ENCODE data around the gene MOB3A.

DNA sequence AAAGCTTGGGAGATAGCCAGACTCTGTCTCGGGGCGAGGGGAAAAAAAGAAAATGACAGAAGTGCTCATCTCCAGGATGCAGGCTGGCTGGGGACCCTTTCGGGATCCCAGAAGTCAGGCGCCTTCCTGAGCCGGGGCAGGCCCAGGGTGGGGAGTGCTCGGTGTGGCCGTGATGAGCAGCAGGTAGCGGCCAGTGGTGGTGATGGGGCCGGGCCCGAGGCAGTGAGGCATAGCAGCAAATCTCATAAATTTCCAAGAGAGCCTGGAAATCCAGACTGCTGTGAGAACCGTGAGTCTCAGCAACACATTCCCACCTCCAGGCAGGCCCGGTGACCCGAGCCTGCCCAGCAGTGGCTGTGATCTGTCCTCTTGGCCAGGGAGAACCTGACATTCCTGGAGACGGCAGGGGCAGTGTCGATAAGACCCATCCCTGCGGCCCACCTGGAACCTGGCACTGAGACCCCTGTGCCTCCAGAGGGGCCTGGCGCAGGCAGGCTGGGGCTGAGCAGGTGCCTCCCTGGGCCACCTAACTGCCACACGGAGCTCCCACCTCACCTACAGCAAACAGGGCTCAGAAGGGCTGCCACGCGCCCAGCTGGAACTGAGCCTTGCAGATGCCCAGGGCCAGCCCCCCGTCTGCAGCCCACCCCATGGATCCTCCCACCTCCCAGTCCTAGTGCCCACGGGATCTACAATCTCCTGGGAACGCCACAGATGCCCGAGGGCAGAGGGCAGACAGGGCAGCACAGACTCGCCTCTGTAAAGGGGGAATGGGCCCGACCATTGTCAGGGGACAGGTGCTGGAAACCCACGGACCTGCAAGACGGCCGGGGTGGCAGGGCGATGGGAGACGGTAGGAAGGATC lies 24.0 kb upstream of the MOB3A start:
- TF ChIP-seq, protein P1, sequence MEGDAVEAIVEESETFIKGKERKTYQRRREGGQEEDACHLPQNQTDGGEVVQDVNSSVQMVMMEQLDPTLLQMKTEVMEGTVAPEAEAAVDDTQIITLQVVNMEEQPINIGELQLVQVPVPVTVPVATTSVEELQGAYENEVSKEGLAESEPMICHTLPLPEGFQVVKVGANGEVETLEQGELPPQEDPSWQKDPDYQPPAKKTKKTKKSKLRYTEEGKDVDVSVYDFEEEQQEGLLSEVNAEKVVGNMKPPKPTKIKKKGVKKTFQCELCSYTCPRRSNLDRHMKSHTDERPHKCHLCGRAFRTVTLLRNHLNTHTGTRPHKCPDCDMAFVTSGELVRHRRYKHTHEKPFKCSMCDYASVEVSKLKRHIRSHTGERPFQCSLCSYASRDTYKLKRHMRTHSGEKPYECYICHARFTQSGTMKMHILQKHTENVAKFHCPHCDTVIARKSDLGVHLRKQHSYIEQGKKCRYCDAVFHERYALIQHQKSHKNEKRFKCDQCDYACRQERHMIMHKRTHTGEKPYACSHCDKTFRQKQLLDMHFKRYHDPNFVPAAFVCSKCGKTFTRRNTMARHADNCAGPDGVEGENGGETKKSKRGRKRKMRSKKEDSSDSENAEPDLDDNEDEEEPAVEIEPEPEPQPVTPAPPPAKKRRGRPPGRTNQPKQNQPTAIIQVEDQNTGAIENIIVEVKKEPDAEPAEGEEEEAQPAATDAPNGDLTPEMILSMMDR (IDR thresholded peaks at IDR 0.05; ENCODE audit: low read depth, low read length, poor library complexity, severe bottlenecking) = no peak
- TF ChIP-seq EZH2phosphoT487 (IDR thresholded peaks at IDR 0.05; ENCODE audit: borderline replicate concordance, low read length) = no peak
